ENCODE results near the gene IFIT2.
A peak's percentile ranks its signal among the peaks of the same experiment; 100 is the strongest.
"Not testable (repeated sequence)": the region's sequence is repeated elsewhere in the genome, so short reads cannot be mapped to it uniquely, and the experiment has no call there.

The IFIT2 gene

DNA sequence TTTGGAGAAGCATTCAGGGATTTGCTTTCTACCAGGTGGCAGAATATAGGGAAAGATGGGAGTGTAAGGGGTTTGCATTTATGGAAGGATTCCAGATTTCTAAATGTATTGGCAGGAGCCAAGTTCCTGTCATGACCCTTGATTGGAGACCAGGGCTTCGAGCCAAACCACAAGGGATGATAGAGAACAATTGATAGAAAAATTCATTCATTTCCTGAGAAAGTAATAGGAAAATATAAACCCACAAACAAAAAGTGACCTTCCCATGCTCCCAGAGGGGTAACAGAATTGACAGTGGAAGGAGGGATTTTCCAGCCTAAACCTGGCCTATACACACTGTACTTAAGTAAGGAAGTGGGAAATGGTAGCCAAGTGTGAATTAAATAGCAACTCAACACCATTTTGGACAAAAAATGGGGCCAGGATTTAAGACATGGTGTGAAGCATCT, 22.4 kb upstream of the IFIT2 start:
- TF ChIP-seq, protein P1, sequence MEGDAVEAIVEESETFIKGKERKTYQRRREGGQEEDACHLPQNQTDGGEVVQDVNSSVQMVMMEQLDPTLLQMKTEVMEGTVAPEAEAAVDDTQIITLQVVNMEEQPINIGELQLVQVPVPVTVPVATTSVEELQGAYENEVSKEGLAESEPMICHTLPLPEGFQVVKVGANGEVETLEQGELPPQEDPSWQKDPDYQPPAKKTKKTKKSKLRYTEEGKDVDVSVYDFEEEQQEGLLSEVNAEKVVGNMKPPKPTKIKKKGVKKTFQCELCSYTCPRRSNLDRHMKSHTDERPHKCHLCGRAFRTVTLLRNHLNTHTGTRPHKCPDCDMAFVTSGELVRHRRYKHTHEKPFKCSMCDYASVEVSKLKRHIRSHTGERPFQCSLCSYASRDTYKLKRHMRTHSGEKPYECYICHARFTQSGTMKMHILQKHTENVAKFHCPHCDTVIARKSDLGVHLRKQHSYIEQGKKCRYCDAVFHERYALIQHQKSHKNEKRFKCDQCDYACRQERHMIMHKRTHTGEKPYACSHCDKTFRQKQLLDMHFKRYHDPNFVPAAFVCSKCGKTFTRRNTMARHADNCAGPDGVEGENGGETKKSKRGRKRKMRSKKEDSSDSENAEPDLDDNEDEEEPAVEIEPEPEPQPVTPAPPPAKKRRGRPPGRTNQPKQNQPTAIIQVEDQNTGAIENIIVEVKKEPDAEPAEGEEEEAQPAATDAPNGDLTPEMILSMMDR (IDR thresholded peaks at IDR 0.05; ENCODE audit: insufficient read depth, low read depth, low read length, missing control alignments): no peak
- H3K4me3 ChIP-seq (ENCODE audit: low read length): no peak overlapping the region
- DNase-seq (ENCODE audit: low read depth): peak; percentile 53

DNA sequence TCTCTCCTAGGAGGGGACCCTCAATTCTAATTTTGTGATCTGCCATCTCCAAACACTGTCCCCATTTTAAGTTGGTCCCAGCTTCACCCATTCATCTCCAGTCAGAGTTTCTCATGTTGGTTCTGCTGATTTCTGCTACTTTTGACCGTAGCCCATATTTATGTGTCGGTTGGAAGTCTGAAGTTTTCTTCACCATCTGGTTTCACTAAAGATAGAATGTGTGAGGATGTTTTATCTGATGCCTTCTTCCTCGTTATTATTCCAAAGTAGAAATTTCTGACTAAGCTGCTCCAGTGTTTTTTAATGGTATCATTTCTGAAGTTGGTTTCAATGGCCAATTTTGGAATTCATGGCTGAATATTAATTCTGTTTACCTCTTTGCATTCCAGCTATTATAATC, 21.3 kb upstream of the IFIT2 start:
- H3K4me3 ChIP-seq (ENCODE audit: low read length): no peak overlapping the region
- no peak for DNase-seq (ENCODE audit: low read depth)
- TF ChIP-seq, protein P1 (IDR thresholded peaks at IDR 0.05; ENCODE audit: insufficient read depth, low read depth, low read length, missing control alignments): no peak

DNA sequence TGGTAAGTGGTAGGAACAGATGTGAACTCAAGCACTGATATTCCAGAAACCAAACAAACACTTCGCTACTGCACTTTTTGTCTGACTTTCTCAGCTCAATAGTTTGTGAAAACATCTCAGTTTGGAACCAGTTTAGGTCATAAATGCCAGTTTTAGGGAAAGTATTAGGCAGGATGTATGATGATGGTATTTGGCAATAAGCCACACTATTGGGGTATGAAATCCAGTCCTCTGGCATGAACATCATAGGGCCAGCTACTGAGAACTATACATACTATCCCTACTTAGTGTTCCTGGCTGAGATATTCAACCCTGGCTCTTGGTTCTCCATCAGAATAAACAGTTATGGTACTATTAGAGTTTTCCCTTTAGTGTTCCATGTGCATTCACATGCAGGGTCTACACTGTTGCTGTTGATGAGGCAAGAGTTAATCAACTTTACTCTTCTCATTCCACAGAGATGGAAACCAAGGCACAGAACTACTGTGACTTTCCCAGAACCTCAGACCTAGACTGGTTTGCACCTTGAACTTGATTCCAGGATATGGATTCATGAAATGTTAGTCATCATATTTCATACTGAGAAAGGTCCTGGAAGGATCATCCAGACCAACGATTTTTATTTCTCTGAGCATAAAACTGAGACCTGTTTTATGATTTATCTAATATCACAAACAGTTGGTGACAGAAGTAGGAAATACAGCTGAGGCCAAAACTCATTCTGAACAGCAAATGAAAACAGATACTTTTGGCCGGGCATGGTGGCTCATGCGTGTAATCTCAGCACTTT, 20.0 kb upstream of the IFIT2 start:
- H3K4me3 ChIP-seq (ENCODE audit: low read length): no peak overlapping the region
- TF ChIP-seq, protein P1 (IDR thresholded peaks at IDR 0.05; ENCODE audit: insufficient read depth, low read depth, low read length, missing control alignments): no peak
- DNase-seq (ENCODE audit: low read depth): no peak

DNA sequence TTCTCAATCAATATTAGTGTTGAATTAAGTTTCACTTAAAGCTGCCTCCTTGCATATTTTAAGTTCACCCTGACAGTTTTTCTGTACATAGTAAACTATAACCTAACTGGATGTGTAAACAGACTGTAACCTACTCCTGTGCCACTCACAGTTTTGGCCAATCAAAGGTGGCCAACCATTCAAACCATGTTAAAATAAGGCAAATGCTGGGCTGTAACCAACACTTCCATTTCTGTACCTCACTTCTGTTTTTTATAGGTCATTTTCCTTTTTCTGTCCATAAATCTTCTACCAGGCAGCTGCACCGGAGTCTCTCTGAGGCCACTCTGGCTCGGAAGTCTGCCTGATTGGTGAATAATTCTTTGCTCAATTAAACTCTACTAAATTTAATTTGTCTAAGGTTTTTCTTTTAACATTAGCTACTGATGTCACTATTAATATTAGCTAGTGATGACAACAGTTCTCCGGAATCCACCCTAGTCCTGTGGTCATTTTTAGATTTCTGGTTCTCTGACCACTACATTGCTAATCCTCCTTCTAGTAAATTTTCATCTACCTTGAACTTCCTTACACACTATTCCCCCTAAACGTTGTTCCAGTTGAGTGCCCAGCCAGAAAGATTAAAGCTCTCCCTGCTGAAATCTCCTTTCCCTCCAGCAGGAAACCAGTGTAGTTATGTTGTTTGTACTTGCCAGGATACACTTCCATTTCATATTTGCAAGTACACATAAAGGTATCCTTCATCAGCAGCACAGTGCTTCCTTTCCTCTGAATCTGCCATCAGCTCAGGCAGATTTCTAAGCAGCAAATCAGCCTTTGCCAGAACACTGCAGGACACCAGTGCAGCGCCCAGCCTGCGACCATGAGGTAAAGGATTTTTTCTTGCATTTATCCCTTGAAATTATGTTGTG, 18.6 kb upstream of the IFIT2 start:
- no peak overlapping the region for H3K4me3 ChIP-seq (ENCODE audit: low read length)
- TF ChIP-seq, protein P1 (IDR thresholded peaks at IDR 0.05; ENCODE audit: insufficient read depth, low read depth, low read length, missing control alignments): no peak
- no peak for DNase-seq (ENCODE audit: low read depth)

DNA sequence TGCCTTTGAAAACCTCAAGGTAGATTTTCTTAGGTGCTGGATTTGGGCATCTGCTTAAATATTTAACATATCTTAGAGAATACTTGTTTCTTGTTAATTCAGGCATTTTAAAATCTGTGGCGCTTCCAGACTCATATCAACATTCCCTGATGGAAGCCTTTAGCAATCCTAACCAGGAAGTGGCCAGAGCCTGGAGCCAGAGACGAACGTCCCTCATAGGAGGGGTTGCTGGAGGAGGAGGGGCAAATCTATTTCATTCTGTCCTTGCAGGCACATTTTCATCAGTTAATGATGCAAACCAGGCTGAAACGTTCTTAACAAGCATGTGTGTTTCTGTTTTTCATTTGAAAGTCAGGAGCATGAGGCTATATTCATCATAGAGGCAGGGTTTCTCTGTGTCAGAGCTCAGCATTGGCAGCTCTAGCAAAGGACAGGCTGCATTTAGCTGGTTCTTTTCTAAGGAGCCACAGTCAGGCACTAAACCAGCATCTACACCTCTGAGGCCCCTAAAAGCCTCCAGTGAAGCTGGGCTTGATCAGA, 17.8 kb upstream of the IFIT2 start:
- TF ChIP-seq, protein P1 (IDR thresholded peaks at IDR 0.05; ENCODE audit: insufficient read depth, low read depth, low read length, missing control alignments): no peak
- DNase-seq (ENCODE audit: low read depth): peak; percentile 41
- H3K4me3 ChIP-seq (ENCODE audit: low read length): no peak overlapping the region

DNA sequence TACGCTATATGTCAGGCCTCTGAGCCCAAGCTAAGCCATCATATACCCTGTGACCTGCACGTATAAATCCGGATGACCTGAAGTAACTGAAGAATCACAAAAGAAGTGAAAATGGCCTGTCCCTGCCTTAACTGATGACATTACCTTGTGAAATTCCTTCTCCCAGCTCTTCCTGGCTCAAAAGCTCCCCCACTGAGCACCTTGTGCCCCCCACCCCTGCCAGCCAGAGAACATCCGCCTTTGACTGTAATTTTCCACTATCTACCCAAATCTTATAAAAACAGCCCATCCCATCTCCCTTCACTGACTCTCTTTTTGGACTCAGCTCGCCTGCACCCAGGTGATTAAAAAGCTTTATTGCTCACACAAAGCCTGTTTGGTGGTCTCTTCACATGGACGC, 17.1 kb upstream of the IFIT2 start:
- DNase-seq (ENCODE audit: low read depth); H3K4me3 ChIP-seq (ENCODE audit: low read length): not testable (repeated sequence)

DNA sequence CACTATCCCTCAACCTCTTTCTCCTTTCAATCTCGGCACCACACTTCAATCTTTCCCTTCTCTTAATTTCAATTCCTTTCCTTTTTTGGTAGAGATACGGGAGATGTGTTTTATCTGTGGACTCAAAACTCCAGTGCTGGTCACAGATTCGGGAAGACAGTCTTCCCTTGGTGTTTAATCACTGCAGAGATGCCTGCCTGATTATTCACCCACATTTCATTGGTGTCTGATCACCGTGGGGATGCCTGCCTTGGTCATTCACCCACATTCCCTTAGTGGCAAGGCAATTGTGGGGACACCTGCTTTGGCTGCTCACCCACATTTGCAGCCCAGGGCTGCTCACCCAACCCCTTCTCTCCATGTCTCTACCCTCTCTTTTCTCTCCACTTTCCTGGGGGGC, 16.5 kb upstream of the IFIT2 start:
- not testable (repeated sequence) for DNase-seq (ENCODE audit: low read depth); H3K4me3 ChIP-seq (ENCODE audit: low read length)
